ENCODE results near the gene SLC35G6.
A peak's percentile ranks its signal among the peaks of the same experiment; 100 is the strongest.

SLC35G6 gene

GRCh38 chr17:7496470-7497183, 15.4 kb downstream of the SLC35G6 start:
- no peak for DNase-seq
- in situ Hi-C loops (cut with HindIII; ENCODE audit: low pct_ligation_motif_present, low pct_unique_long_range_greater_than_20kb, low sequenced_read_pairs): no loop called here

DNA sequence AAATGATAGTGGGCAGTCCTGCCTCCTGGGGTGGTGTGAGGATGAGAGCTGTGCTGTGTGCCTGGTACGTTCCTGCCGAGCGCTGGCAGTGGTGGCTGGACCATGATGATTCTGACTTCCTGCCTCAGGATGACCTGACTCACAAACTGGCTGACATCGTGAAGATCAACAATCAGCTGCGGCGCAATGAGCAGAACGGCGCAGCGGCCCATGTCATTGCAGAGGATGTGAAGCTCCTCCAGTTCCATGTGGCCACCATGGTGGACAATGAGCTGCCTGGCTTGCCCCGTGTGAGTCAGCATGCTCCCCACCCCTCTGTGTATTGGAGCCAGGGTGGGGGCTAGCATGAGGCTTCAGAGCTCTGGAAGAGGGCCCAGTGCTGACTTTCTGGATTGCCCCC, 16.0 kb downstream of the SLC35G6 start:
- in situ Hi-C loops (cut with HindIII; ENCODE audit: low pct_ligation_motif_present, low pct_unique_long_range_greater_than_20kb, low sequenced_read_pairs): no loop called here
- DNase-seq: no peak

DNA sequence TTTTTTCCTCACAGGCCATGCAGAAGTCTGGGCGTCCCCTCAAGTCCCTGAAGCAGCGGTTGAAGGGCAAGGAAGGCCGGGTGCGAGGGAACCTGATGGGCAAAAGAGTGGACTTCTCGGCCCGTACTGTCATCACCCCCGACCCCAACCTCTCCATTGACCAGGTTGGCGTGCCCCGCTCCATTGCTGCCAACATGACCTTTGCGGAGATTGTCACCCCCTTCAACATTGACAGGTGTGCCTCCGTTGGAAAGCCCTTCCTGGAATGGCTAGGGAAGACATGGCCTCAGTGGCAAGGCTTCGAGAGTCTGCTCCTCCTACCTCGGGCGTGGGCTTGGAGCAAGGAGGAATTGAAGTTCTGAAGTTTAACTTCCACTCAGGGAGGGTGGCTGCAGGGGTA, 16.4 kb downstream of the SLC35G6 start:
- in situ Hi-C loops (cut with HindIII; ENCODE audit: low pct_ligation_motif_present, low pct_unique_long_range_greater_than_20kb, low sequenced_read_pairs): no loop called here
- no peak for DNase-seq

GRCh38 chr17:7499161-7499560, 17.9 kb downstream of the SLC35G6 start:
- in situ Hi-C loops (cut with HindIII; ENCODE audit: low pct_ligation_motif_present, low pct_unique_long_range_greater_than_20kb, low sequenced_read_pairs): no loop called here
- DNase-seq: no peak

DNA sequence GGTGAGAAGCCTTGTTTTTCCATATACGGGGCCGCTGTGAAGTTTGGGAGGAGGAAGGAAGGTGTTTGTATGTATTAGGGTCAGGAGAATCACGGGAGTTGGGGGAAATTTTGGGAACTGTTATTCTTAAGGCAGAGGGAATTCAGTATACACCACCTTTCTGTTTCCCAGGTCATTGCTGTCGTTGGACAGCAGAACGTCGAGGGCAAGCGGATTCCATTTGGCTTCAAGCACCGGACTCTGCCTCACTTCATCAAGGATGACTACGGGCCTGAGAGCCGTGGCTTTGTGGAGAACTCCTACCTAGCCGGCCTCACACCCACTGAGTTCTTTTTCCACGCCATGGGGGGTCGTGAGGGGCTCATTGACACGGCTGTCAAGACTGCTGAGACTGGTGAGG, 20.5 kb downstream of the SLC35G6 start:
- in situ Hi-C loops (cut with HindIII; ENCODE audit: low pct_ligation_motif_present, low pct_unique_long_range_greater_than_20kb, low sequenced_read_pairs): no loop called here

DNA sequence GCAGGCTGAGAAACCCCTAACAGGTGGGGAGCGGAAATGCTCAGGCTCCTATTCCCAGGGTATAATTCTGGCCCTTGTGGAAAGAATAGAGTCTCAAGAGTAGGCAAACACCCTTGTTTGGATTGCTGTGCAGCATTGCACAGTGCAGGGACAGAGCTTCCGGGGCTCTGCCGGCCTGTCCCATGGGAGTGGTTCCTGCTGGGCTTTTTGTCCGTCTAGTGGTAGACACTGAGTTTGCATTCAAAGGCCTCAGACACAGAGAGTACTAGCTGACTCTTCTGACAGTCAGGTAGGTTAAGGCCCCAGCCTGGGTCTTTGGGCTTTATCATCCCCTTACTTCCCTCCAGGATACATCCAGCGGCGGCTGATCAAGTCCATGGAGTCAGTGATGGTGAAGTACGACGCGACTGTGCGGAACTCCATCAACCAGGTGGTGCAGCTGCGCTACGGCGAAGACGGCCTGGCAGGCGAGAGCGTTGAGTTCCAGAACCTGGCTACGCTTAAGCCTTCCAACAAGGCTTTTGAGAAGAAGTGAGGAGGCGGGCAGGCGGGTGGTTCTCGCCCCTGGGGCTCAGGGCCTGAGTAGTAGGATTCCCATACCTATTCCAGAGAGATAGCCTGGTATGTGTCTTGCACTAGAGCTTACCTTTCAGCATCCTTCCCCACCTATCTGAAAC, 21.1 kb downstream of the SLC35G6 start:
- in situ Hi-C loops (cut with HindIII; ENCODE audit: low pct_ligation_motif_present, low pct_unique_long_range_greater_than_20kb, low sequenced_read_pairs): no loop called here
- DNase-seq: no peak

More for the DNA sequence above, 20.5 kb downstream of the SLC35G6 start:
- no peak for DNase-seq

DNA sequence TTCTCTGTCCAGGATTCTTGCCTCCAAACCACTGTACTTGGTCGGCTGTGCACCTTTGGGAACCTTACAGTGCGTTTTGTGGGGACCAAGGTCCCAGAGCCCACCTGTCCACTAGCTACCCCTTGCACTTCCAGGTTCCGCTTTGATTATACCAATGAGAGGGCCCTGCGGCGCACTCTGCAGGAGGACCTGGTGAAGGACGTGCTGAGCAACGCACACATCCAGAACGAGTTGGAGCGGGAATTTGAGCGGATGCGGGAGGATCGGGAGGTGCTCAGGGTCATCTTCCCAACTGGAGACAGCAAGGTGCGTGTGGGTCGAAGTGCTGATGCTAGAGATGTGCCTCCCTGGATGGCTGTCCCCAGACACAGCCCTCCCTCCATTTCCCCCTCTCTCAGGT, 21.7 kb downstream of the SLC35G6 start:
- DNase-seq: peak; percentile 30
- in situ Hi-C loops (cut with HindIII; ENCODE audit: low pct_ligation_motif_present, low pct_unique_long_range_greater_than_20kb, low sequenced_read_pairs): no loop called here

- no peak for DNase-seq
- in situ Hi-C loops (cut with HindIII; ENCODE audit: low pct_ligation_motif_present, low pct_unique_long_range_greater_than_20kb, low sequenced_read_pairs): no loop called here
These were observed 22.3 kb downstream of the SLC35G6 start for GRCh38 chr17:7503521-7503920.

DNA sequence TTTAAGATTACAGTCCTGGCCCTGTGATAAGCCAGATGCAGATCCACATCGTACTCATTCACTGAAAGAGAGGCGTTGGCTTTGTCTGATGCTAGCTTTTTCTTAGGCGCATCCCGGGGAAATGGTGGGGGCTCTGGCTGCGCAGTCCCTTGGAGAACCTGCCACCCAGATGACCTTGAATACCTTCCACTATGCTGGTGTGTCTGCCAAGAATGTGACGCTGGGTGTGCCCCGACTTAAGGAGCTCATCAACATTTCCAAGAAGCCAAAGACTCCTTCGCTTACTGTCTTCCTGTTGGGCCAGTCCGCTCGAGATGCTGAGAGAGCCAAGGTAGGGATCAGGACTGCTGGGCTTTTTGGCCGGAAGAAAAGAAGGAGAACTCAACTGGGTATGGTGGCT, 26.9 kb downstream of the SLC35G6 start:
- in situ Hi-C loops (cut with HindIII; ENCODE audit: low pct_ligation_motif_present, low pct_unique_long_range_greater_than_20kb, low sequenced_read_pairs): no loop called here

DNA sequence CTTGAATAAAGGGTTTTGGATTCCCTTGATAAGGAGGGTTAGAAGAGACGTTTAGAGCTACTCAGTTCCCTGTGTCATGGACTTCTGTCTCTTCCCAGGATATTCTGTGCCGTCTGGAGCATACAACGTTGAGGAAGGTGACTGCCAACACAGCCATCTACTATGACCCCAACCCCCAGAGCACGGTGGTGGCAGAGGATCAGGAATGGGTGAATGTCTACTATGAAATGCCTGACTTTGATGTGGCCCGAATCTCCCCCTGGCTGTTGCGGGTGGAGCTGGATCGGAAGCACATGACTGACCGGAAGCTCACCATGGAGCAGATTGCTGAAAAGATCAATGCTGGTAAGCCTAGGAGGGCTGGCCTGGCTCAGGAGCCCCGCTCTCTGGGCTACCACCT, 27.6 kb downstream of the SLC35G6 start:
- in situ Hi-C loops (cut with HindIII; ENCODE audit: low pct_ligation_motif_present, low pct_unique_long_range_greater_than_20kb, low sequenced_read_pairs): no loop called here

More for the DNA sequence above, 26.9 kb downstream of the SLC35G6 start:
- DNase-seq: no peak

DNA sequence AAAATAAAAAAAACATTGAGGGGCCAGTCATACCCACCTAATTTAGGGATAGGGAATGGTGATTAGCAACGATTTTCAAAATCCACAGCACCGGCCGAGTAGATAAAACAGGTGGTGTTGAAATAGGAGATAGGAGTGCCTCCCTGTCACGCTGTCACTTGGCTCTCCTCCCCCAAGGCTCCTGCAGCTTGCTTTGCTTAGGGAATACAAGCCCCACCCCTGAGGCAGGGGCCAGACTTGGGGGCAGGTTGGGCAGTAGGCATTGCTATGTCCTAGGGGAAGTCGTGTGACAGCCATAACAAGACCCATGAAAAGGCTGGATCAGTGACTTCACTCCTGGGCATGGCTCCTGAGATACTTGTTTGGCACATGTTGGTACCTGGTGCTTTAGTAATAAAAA, 28.7 kb downstream of the SLC35G6 start:
- no peak for DNase-seq
- in situ Hi-C loops (cut with HindIII; ENCODE audit: low pct_ligation_motif_present, low pct_unique_long_range_greater_than_20kb, low sequenced_read_pairs): no loop called here

More for the DNA sequence above, 27.6 kb downstream of the SLC35G6 start:
- no peak for DNase-seq

GRCh38 chr17:7511108-7511507, 29.9 kb downstream of the SLC35G6 start:
- in situ Hi-C loops (cut with HindIII; ENCODE audit: low pct_ligation_motif_present, low pct_unique_long_range_greater_than_20kb, low sequenced_read_pairs): no loop called here
- DNase-seq: no peak

DNA sequence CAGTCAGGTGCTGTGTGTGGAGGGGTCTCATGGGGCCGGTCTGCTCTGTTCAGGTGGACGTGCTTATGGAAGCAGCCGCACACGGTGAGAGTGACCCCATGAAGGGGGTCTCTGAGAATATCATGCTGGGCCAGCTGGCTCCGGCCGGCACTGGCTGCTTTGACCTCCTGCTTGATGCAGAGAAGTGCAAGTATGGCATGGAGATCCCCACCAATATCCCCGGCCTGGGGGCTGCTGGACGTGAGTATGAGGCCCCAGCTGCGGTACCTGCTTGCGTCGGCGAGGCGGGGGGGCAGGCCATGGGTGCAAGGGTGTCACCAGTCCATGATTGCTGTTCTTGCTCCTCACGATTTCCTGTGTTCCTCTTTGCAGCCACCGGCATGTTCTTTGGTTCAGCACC, 30.9 kb downstream of the SLC35G6 start:
- in situ Hi-C loops (cut with HindIII; ENCODE audit: low pct_ligation_motif_present, low pct_unique_long_range_greater_than_20kb, low sequenced_read_pairs): no loop called here

DNA sequence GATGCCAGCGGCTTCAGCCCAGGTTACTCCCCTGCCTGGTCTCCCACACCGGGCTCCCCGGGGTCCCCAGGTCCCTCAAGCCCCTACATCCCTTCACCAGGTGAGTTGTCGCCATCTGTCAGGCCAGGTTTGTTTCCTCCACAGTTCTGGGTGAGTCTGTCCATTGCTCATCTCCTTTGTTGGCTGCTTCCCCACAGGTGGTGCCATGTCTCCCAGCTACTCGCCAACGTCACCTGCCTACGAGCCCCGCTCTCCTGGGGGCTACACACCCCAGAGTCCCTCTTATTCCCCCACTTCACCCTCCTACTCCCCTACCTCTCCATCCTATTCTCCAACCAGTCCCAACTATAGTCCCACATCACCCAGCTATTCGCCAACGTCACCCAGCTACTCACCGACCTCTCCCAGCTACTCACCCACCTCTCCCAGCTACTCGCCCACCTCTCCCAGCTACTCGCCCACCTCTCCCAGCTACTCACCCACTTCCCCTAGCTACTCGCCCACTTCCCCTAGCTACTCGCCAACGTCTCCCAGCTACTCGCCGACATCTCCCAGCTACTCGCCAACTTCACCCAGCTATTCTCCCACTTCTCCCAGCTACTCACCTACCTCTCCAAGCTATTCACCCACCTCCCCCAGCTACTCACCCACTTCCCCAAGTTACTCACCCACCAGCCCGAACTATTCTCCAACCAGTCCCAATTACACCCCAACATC, 31.7 kb downstream of the SLC35G6 start:
- no peak for DNase-seq
- in situ Hi-C loops (cut with HindIII; ENCODE audit: low pct_ligation_motif_present, low pct_unique_long_range_greater_than_20kb, low sequenced_read_pairs): no loop called here

More for the DNA sequence above, 30.9 kb downstream of the SLC35G6 start:
- DNase-seq: no peak

- no peak for DNase-seq
- in situ Hi-C loops (cut with HindIII; ENCODE audit: low pct_ligation_motif_present, low pct_unique_long_range_greater_than_20kb, low sequenced_read_pairs): no loop called here
These were observed 32.7 kb downstream of the SLC35G6 start for GRCh38 chr17:7513850-7514419.

- in situ Hi-C loops (cut with HindIII; ENCODE audit: low pct_ligation_motif_present, low pct_unique_long_range_greater_than_20kb, low sequenced_read_pairs): no loop called here
- DNase-seq: no peak
These were observed 34.8 kb downstream of the SLC35G6 start for GRCh38 chr17:7515911-7516610.

- DNase-seq: no peak
- in situ Hi-C loops (cut with HindIII; ENCODE audit: low pct_ligation_motif_present, low pct_unique_long_range_greater_than_20kb, low sequenced_read_pairs): no loop called here
These were observed 41.8 kb downstream of the SLC35G6 start for GRCh38 chr17:7523033-7523432.

DNA sequence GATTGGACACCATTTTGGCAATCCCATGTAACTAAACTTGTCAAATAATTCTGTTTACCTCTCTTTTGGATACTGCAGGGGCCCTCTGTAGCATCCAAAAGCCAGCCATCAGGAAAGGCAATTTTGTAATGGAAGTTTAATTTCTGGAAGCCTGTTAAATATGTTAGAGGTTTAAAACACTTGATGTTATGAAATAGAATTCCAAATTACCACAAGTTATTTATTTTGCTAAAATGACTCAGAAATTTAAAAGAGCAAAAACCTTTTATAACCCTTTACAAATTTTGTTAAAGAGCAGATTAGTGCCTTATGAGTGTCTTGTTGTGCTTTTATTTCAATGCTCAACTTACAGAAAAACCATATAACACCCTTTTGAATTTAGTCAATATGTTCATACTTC, 47.6 kb downstream of the SLC35G6 start:
- in situ Hi-C loops (cut with HindIII; ENCODE audit: low pct_ligation_motif_present, low pct_unique_long_range_greater_than_20kb, low sequenced_read_pairs): no loop called here
- no peak for DNase-seq
